Measurements from ENCODE around the gene PTPRN2. TPM values are rescaled to one million over a fixed set of nuclear protein-coding genes. Genes with fewer than 3 reads are reported as not detected.
A peak's percentile ranks its signal among the peaks of the same experiment; 100 is the strongest.

PTPRN2 gene
- total and polyA plus RNA-seq, 2 donors from 2014 or later = 4.8 to 6.2 TPM

DNA sequence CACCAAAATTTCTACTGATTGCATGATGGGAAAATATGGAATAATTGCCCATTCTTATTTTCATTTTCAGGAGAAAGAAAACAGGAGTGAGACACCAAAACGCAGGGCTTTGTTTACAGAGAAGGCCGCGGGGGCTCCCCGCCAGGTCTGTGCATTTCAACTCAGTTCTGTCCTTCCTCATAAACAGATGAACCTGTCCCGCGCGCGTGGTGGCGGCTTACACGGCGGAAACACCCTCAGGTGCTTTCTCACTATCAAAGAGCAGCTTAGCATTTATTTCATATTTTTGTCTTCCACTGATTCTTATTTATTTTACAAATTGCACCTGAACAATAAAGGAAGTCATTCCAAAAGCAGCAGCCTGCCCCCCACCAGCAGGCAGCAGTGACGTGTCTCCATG, 579.4 kb downstream of the PTPRN2 start:
- H3K4me3 ChIP-seq (ENCODE audit: low read length in 3 of 3) = no peak overlapping the region
- no peaks in the 10 kb centered on the region for H3K9me3 ChIP-seq (ENCODE audit: control insufficient read depth in 2 of 3, insufficient read depth in 1 of 3, low read length in 3 of 3)
- no peaks in the 10 kb centered on the region for H3K36me3 ChIP-seq (ENCODE audit: control insufficient read depth in 2 of 3, insufficient read depth in 3 of 3, low read length in 3 of 3)
- no peaks in the 10 kb centered on the region for H3K4me1 ChIP-seq (ENCODE audit: control insufficient read depth in 2 of 3, insufficient read depth in 2 of 3, low read depth in 1 of 3, low read length in 3 of 3)
- no peaks in the 10 kb centered on the region for H3K27me3 ChIP-seq (ENCODE audit: control insufficient read depth, insufficient read depth, low read length)
- H3K9ac ChIP-seq (ENCODE audit: low read length in 3 of 3) = no peak overlapping the region
- intact Hi-C loops (cut with DNase I) = no loop called here
- FAIRE-seq (no peak), DNase-seq (peak in 1 of 5 donors; percentile 41)
- no peak for TF ChIP-seq CTCF (IDR thresholded peaks at IDR 0.05; ENCODE audit: borderline replicate concordance, extremely low read depth, insufficient read depth)
- no peak overlapping the region for H3K27ac ChIP-seq (ENCODE audit: low read depth in 2 of 2, low read length in 2 of 2)

DNA sequence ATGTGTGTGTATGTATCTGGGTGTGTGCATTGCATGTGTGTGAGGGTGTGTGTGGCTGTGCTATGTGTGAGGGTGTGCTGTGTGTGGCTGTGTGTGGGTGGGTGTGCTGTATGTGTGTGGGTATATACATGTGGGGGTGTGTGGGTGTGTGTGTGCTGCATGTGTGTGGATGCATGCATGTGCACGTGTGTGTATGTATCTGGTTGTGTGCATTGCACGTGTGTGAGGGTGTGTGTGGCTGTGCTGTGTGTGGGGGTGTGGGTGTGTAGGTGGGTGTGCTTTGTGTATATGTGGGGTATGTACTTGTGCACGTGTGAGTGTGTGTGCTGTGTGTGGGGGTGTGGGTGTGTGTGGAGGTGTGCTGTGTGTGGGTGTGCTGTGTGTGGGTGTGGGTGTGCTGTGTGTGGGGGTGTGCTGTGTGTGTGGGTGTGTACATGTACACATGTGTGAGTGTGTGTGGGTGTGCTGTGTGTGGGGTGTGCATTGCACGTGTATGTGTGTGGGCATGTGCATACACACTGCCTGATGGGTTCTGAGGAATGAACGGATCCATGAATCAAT, 579.8 kb downstream of the PTPRN2 start:
- Histone ChIP-seq H3K36me3 (ENCODE audit: control insufficient read depth in 2 of 3, insufficient read depth in 3 of 3, low read length in 3 of 3) (no peaks in the 10 kb centered on the region), H3K9me3 (ENCODE audit: control insufficient read depth in 2 of 3, insufficient read depth in 1 of 3, low read length in 3 of 3) (no peaks in the 10 kb centered on the region), H3K27ac (ENCODE audit: low read depth in 2 of 2, low read length in 2 of 2) (no peak overlapping the region), H3K27me3 (ENCODE audit: control insufficient read depth, insufficient read depth, low read length) (no peaks in the 10 kb centered on the region), H3K4me3 (ENCODE audit: low read length in 3 of 3) (no peak overlapping the region), H3K4me1 (ENCODE audit: control insufficient read depth in 2 of 3, insufficient read depth in 2 of 3, low read depth in 1 of 3, low read length in 3 of 3) (no peaks in the 10 kb centered on the region), H3K9ac (ENCODE audit: low read length in 3 of 3) (no peak overlapping the region)
- FAIRE-seq (no peak), DNase-seq (peak in 1 of 5 donors; percentile 14)
- TF ChIP-seq CTCF (IDR thresholded peaks at IDR 0.05; ENCODE audit: borderline replicate concordance, extremely low read depth, insufficient read depth) = no peak
- intact Hi-C loops (cut with DNase I) = no loop called here

DNA sequence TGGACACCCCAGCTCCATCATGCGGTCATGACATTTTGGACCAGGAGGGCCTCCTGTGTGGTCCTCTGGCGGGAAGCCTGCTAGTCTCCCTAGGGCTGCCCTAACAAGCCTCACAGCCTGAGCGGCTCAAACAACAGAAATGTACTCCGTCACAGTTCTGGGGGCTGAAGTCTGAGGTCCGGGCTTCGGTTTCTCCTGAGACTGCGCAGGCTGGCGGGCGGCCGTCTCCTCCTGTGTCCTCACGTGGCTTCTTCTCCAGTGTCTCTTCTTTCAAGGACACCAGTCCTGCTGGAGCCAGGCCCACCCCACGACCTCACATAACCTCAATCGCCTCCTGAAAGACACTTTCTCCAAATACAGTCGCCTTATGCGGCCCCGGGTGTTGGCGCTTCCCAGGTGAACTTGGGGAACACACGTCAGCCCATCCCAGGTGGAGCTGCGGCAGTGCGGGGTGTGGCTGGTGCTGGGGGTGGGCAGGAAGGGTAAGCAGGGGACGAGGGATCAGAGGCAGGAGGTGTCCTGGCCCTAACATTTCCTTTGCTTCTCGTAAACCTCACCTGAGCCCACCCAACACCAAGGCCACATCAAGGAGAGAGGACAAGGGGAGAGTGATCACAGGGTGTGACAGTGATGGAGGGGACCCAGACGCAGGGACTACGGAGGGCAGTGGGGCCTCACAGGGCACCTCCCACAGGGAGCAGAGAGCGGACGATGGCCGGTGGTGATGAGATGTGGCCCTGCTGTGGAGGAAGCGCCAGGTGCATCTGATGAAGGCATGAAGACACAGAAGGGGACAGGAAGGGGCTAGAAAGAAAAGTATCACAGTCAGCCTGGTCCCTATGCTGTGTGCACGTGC, 580.6 kb downstream of the PTPRN2 start:
- Histone ChIP-seq H3K36me3 (ENCODE audit: control insufficient read depth in 2 of 3, insufficient read depth in 3 of 3, low read length in 3 of 3) (no peaks in the 10 kb centered on the region), H3K4me3 (ENCODE audit: low read length in 3 of 3) (no peak overlapping the region), H3K9ac (ENCODE audit: low read length in 3 of 3) (no peak overlapping the region), H3K27ac (ENCODE audit: low read depth in 2 of 2, low read length in 2 of 2) (no peak overlapping the region), H3K27me3 (ENCODE audit: control insufficient read depth, insufficient read depth, low read length) (no peaks in the 10 kb centered on the region), H3K4me1 (ENCODE audit: control insufficient read depth in 2 of 3, insufficient read depth in 2 of 3, low read depth in 1 of 3, low read length in 3 of 3) (no peaks in the 10 kb centered on the region), H3K9me3 (ENCODE audit: control insufficient read depth in 2 of 3, insufficient read depth in 1 of 3, low read length in 3 of 3) (no peaks in the 10 kb centered on the region)
- no peak for TF ChIP-seq CTCF (IDR thresholded peaks at IDR 0.05; ENCODE audit: borderline replicate concordance, extremely low read depth, insufficient read depth)
- peak in 1 of 5 donors; percentile 43 for DNase-seq
- intact Hi-C loops (cut with DNase I) = no loop called here
- no peak for FAIRE-seq

All from kidney (tissue), 14 donors.